PFSK-1 (cell line): ENCODE measurements around the gene HECTD2.

Experiments used
- REST ChIP-seq, 2 experiments: IDR thresholded peaks; 2 replicates each; pipeline versions ENCODE4 v1.6.1 to v1.8.0; 2011 to 2012; ENCODE audit warnings: low read depth in 2 of 2, low read length in 2 of 2, control low read depth in 1 of 2, inconsistent platforms in 1 of 2, mild to moderate bottlenecking in 1 of 2, moderate library complexity in 1 of 2; ENCODE audit not compliant: insufficient read depth in 1 of 2
- SIN3A ChIP-seq: IDR thresholded peaks from 2 replicates; pipeline ENCODE4 v1.6.1; 2012; ENCODE audit warnings: mild to moderate bottlenecking, low read length, moderate library complexity, borderline replicate concordance; ENCODE audit not compliant: insufficient read depth
- TAF1 ChIP-seq: IDR thresholded peaks from 2 replicates; pipeline ENCODE4 v1.6.1; 2012; ENCODE audit warnings: low read length, control low read depth, borderline replicate concordance; ENCODE audit not compliant: insufficient read depth

DNA sequence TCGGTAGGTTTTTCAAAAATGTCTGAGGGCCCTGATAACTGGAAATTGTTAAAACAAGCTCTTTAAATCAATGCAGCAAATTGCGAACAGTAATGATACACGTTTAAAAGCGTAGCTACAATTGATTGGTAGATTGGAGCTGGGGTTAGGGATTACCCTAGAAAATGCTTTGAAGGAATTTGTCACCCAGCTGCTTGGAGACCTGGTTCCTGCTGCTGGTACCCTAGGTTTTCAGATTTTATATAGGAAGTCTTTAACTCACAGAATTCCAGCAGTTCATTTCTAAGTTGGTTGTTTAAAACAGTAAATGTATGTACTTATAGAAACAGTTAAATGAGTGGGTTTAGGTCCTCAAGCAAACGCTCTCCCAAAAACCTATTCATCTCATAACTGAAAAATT lies 1.5 kb downstream of the HECTD2 start:
- TF ChIP-seq SIN3A (no peak), TAF1 (no peak), REST (IDR thresholded peaks at IDR 0.05; ENCODE audit: insufficient read depth in 1 of 2, low read depth in 2 of 2, low read length in 2 of 2) (no peak)
